ENCODE measurements around the gene EPB41L1.

DNA sequence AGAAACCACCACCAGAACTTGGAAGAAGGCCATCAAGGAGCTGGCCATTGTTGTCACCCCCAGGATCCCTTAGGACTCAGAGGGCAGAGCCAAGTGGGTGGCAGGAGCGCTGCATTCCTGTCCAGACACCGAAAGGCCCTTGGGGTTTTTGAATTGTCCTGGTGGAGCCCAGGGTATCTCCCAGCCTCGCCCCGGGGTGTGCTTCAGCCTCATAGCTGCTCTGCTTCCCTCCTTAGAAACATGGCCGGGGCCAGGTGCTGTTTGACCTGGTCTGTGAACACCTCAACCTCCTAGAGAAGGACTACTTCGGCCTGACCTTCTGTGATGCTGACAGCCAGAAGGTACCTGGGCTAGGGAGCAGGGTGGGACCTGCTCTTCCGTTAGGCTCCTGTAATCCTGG, 23.2 kb downstream of the EPB41L1 start:
- TF ChIP-seq, protein P1, sequence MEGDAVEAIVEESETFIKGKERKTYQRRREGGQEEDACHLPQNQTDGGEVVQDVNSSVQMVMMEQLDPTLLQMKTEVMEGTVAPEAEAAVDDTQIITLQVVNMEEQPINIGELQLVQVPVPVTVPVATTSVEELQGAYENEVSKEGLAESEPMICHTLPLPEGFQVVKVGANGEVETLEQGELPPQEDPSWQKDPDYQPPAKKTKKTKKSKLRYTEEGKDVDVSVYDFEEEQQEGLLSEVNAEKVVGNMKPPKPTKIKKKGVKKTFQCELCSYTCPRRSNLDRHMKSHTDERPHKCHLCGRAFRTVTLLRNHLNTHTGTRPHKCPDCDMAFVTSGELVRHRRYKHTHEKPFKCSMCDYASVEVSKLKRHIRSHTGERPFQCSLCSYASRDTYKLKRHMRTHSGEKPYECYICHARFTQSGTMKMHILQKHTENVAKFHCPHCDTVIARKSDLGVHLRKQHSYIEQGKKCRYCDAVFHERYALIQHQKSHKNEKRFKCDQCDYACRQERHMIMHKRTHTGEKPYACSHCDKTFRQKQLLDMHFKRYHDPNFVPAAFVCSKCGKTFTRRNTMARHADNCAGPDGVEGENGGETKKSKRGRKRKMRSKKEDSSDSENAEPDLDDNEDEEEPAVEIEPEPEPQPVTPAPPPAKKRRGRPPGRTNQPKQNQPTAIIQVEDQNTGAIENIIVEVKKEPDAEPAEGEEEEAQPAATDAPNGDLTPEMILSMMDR (IDR thresholded peaks at IDR 0.05; ENCODE audit: low read depth, low read length) = no peak
- no peak for TF ChIP-seq EZH2phosphoT487 (IDR thresholded peaks at IDR 0.05; ENCODE audit: low read depth)

Data from OCI-LY3 (cell line).